ENCODE results near the gene KANSL1.
A peak's percentile ranks its signal among the peaks of the same experiment; 100 is the strongest.

- TF ChIP-seq POLR2A (IDR thresholded peaks at IDR 0.05; ENCODE audit: low read depth, low read length) (no peak), TAF1 (IDR thresholded peaks at IDR 0.05; ENCODE audit: borderline replicate concordance, low read depth, low read length) (no peak), POLR2AphosphoS5 (IDR thresholded peaks at IDR 0.05; ENCODE audit: low read depth, low read length) (peak; percentile 63)
These were observed 22.4 kb downstream of the KANSL1 start for GRCh38 chr17:46170639-46171429.
